Mesenchymal stem cell (in vitro differentiated cells and primary cell): ENCODE data around the gene TMC2. TPM values are rescaled to one million over a fixed set of nuclear protein-coding genes. Genes with fewer than 3 reads are reported as not detected.
"Not testable (repeated sequence)": the region's sequence is repeated elsewhere in the genome, so short reads cannot be mapped to it uniquely, and the experiment has no call there.

ENCODE experiments used
- DNase-seq: peaks from one replicate; pipeline ENCODE4 v3.0.0-alpha.2; 2013
- H2AFZ ChIP-seq: one replicate; pipeline ENCODE4 v1.6.1; 2013; ENCODE audit warnings: low read depth, mild to moderate bottlenecking, control low read depth, inconsistent platforms, low read length, moderate library complexity
- H2AK5ac ChIP-seq: 2 replicates; pipeline ENCODE4 v1.6.1; 2013; ENCODE audit warnings: low read length, moderate library complexity, mild to moderate bottlenecking, inconsistent platforms; ENCODE audit not compliant: severe bottlenecking
- H2BK120ac ChIP-seq: one replicate; pipeline ENCODE4 v1.6.1; 2013; ENCODE audit warnings: low read depth, mild to moderate bottlenecking, inconsistent platforms, low read length, moderate library complexity
- H2BK12ac ChIP-seq, 2 experiments: one replicate each; pipeline ENCODE4 v1.6.1; 2013; ENCODE audit warnings: inconsistent platforms in 2 of 2, low read length in 2 of 2, mild to moderate bottlenecking in 2 of 2, moderate library complexity in 2 of 2, control low read depth in 1 of 2
- H2BK15ac ChIP-seq: one replicate; pipeline ENCODE4 v1.6.1; 2013; ENCODE audit warnings: mild to moderate bottlenecking, low read depth, inconsistent platforms; ENCODE audit not compliant: poor library complexity, severe bottlenecking
- H2BK5ac ChIP-seq: 2 replicates; pipeline ENCODE4 v1.6.1; 2013; ENCODE audit warnings: low read depth, mild to moderate bottlenecking, low read length, control low read depth, inconsistent platforms; ENCODE audit not compliant: poor library complexity, severe bottlenecking
- H3K14ac ChIP-seq, 2 experiments: one replicate each; pipeline ENCODE4 v1.6.1; 2013; ENCODE audit warnings: inconsistent platforms in 2 of 2, low read length in 2 of 2, control low read depth in 1 of 2, mild to moderate bottlenecking in 1 of 2, moderate library complexity in 1 of 2
- H3K18ac ChIP-seq, 2 experiments: one replicate each; pipeline ENCODE4 v1.6.1; 2013; ENCODE audit warnings: inconsistent platforms in 2 of 2, low read length in 2 of 2, control low read depth in 1 of 2, low read depth in 1 of 2, mild to moderate bottlenecking in 1 of 2
- H3K23ac ChIP-seq, 2 experiments: one replicate each; pipeline ENCODE4 v1.6.1; 2013; ENCODE audit warnings: inconsistent platforms in 2 of 2, low read length in 2 of 2, mild to moderate bottlenecking in 2 of 2, moderate library complexity in 2 of 2, control low read depth in 1 of 2
- H3K27ac ChIP-seq: 2 replicates; pipeline ENCODE4 v1.5.1; 2013; ENCODE audit warnings: mild to moderate bottlenecking, moderate library complexity, low read length, control low read depth, inconsistent platforms; ENCODE audit not compliant: poor library complexity, severe bottlenecking
- H3K27me3 ChIP-seq, 2 experiments: 2 replicates each; pipeline versions ENCODE4 v1.6.1 to v1.7.0; 2013; ENCODE audit warnings: low read length in 2 of 2, mild to moderate bottlenecking in 2 of 2, moderate library complexity in 2 of 2, control low read depth in 1 of 2, inconsistent platforms in 1 of 2; ENCODE audit not compliant: control insufficient read depth in 1 of 2, insufficient read depth in 1 of 2
- H3K36me3 ChIP-seq, 2 experiments: 2 replicates each; pipeline versions ENCODE4 v1.6.1 to v1.7.0; 2013; ENCODE audit warnings: low read length in 2 of 2, control low read depth in 1 of 2, inconsistent platforms in 1 of 2, low read depth in 1 of 2, mild to moderate bottlenecking in 1 of 2; ENCODE audit not compliant: insufficient read depth in 2 of 2, control insufficient read depth in 1 of 2
- H3K4ac ChIP-seq, 2 experiments: one replicate each; pipeline ENCODE4 v1.6.1; 2013; ENCODE audit warnings: inconsistent platforms in 2 of 2, low read length in 2 of 2, mild to moderate bottlenecking in 2 of 2, moderate library complexity in 2 of 2, control low read depth in 1 of 2, low read depth in 1 of 2
- H3K4me1 ChIP-seq: 2 replicates; pipeline ENCODE4 v1.6.1; 2013; ENCODE audit warnings: low read depth, low read length, control low read depth; ENCODE audit not compliant: control insufficient read depth, insufficient read depth
- H3K4me2 ChIP-seq: 2 replicates; pipeline ENCODE4 v1.6.1; 2013; ENCODE audit warnings: low read length, mild to moderate bottlenecking, inconsistent platforms; ENCODE audit not compliant: poor library complexity, severe bottlenecking
- H3K4me3 ChIP-seq, 2 experiments: 2 replicates each; pipeline versions ENCODE4 v1.5.1 to v1.7.0; 2013; ENCODE audit warnings: low read length in 2 of 2, mild to moderate bottlenecking in 2 of 2, control low read depth in 1 of 2, low read depth in 1 of 2; ENCODE audit not compliant: insufficient read depth in 1 of 2
- H3K79me1 ChIP-seq: replicated peaks from 2 replicates; pipeline ENCODE4 v1.6.1; 2013; ENCODE audit warnings: mild to moderate bottlenecking, control low read depth, low read length, inconsistent platforms; ENCODE audit not compliant: poor library complexity, severe bottlenecking
- H3K9ac ChIP-seq: 2 replicates; pipeline ENCODE4 v1.7.0; 2013; ENCODE audit warnings: mild to moderate bottlenecking, low read length, moderate library complexity
- H3K9me3 ChIP-seq: 2 replicates; pipeline ENCODE4 v1.7.0; 2013; ENCODE audit warnings: mild to moderate bottlenecking, low read length; ENCODE audit not compliant: control insufficient read depth
- H4K8ac ChIP-seq: one replicate; pipeline ENCODE4 v1.6.1; 2013; ENCODE audit warnings: inconsistent platforms, mild to moderate bottlenecking, low read length, moderate library complexity
- H4K91ac ChIP-seq: one replicate; pipeline ENCODE4 v1.6.1; 2013; ENCODE audit warnings: mild to moderate bottlenecking, low read length, inconsistent platforms
- WGBS: methylation state at CpG from one replicate; pipeline ENCODE4 v1.1.7; 2013; ENCODE audit warnings: mixed read lengths; 5-methylcytosine and 5-hydroxymethylcytosine counted together
- polyA plus RNA-seq, 2 experiments: library from polyadenylated mRNA; stranded (reverse); fragments of 200-250 nt; gene quantifications; one replicate each; pipeline ENCODE4 v1.2.3, GENCODE V29; 2013

The TMC2 gene
- polyA plus RNA-seq (2013, experiment 1 of 2) = not detected
- polyA plus RNA-seq (2013, experiment 2 of 2) = not detected

GRCh38 chr20:2536560-2536986 is at the start of gene TMC2:
TMC2 (plus strand) TSS chr20:2536573; CDS start chr20:2536622, 49 bp downstream.
- Histone ChIP-seq H3K23ac (peak within 1 kb of the TSS in 1 of 2 experiments; percentile 6), H2BK120ac (no peak within 1 kb of the TSS), H2AK5ac (no peak within 1 kb of the TSS), H3K4me2 (no peak within 1 kb of the TSS), H2BK12ac (no peak within 1 kb of the TSS), H3K27me3 (peaks cover 76 to 78% of the 10 kb centered on the region in 2 experiments), H4K8ac (peak within 1 kb of the TSS; percentile 7), H3K4ac (peak within 1 kb of the TSS in 1 of 2 experiments; percentile 9), H4K91ac (no peak within 1 kb of the TSS), H3K9me3 (no peaks in the 10 kb centered on the region), H3K4me1 (peaks cover 2% of the 10 kb centered on the region), H3K14ac (no peak within 1 kb of the TSS), H2AFZ (no peak within 1 kb of the TSS), H3K36me3 (no peaks in the 10 kb centered on the region), H3K79me1 (no peaks in the 10 kb centered on the region), H2BK5ac (no peak within 1 kb of the TSS), H3K18ac (no peak within 1 kb of the TSS), H3K27ac (no peak within 1 kb of the TSS), H3K9ac (no peak within 1 kb of the TSS), H3K4me3 (no peak within 1 kb of the TSS), H2BK15ac (no peak within 1 kb of the TSS)
- no peak for DNase-seq
- 64% methylated on average over 13 of the region's 13 CpGs for WGBS

GRCh38 chr20:2502808-2503384 is 33.5 kb upstream of the TMC2 start:
- 96% methylated on average over 2 of the region's 2 CpGs for whole genome bisulfite sequencing
- H3K9me3 ChIP-seq, H2BK15ac ChIP-seq, H3K23ac ChIP-seq, H3K9ac ChIP-seq, H2BK120ac ChIP-seq, H3K4me3 ChIP-seq, DNase-seq, H3K14ac ChIP-seq, H3K18ac ChIP-seq, H4K91ac ChIP-seq, H2BK12ac ChIP-seq, H2BK5ac ChIP-seq, H3K4me1 ChIP-seq, H2AK5ac ChIP-seq, H2AFZ ChIP-seq, H4K8ac ChIP-seq, H3K4me2 ChIP-seq, H3K4ac ChIP-seq, H3K27ac ChIP-seq, H3K27me3 ChIP-seq: not testable (repeated sequence)
- Histone ChIP-seq H3K36me3 (peaks cover 9 to 27% of the 10 kb centered on the region in 2 experiments), H3K79me1 (peaks cover 16% of the 10 kb centered on the region)

- 88% methylated on average over 2 of the region's 2 CpGs for WGBS
- not testable (repeated sequence) for H2BK5ac ChIP-seq, H4K8ac ChIP-seq, H3K9me3 ChIP-seq, H2BK12ac ChIP-seq, H2AFZ ChIP-seq, H3K9ac ChIP-seq, H3K4me3 ChIP-seq, H3K4ac ChIP-seq, H3K4me2 ChIP-seq, H3K14ac ChIP-seq, H3K23ac ChIP-seq, H2AK5ac ChIP-seq, DNase-seq, H2BK120ac ChIP-seq, H3K27ac ChIP-seq, H3K18ac ChIP-seq, H4K91ac ChIP-seq, H3K27me3 ChIP-seq, H2BK15ac ChIP-seq
- Histone ChIP-seq H3K79me1 (peaks cover 21% of the 10 kb centered on the region), H3K36me3 (peaks cover 4 to 10% of the 10 kb centered on the region in 2 experiments), H3K4me1 (peaks cover 13% of the 10 kb centered on the region)
Measured at GRCh38 chr20:2504803-2505202, 31.6 kb upstream of the TMC2 start.

- H3K4me3 ChIP-seq, H2BK12ac ChIP-seq, H2BK15ac ChIP-seq, H2AFZ ChIP-seq, DNase-seq, H4K91ac ChIP-seq, H3K4ac ChIP-seq, H3K27ac ChIP-seq, H3K23ac ChIP-seq, H3K9me3 ChIP-seq, H2BK5ac ChIP-seq, H3K4me2 ChIP-seq, H2BK120ac ChIP-seq, H3K18ac ChIP-seq, H3K9ac ChIP-seq, H2AK5ac ChIP-seq, H3K27me3 ChIP-seq, H3K36me3 ChIP-seq, H4K8ac ChIP-seq, H3K14ac ChIP-seq: not testable (repeated sequence)
- peaks cover 13% of the 10 kb centered on the region for H3K4me1 ChIP-seq
- 100% methylated on average over 2 of the region's 5 CpGs for WGBS
- H3K79me1 ChIP-seq = peaks cover 15% of the 10 kb centered on the region
Measured at GRCh38 chr20:2506426-2506825, 29.9 kb upstream of the TMC2 start.
